Activated CD8-positive, alpha-beta T cell treated with anti-CD3 and anti-CD28 coated beads for 36 hours (primary cell): ENCODE data around the gene PKHD1. TPM values are rescaled to one million over a fixed set of nuclear protein-coding genes. Genes with fewer than 3 reads are reported as not detected.

Source experiments
- ATAC-seq: fragments of 200-7000 bp; cut with Tn5 transposase; one replicate; pipeline ENCODE4 v1.10.0; 2021; ENCODE audit warnings: mild to moderate bottlenecking, moderate library complexity
- CTCF ChIA-PET: fragments of 350-600 bp; sonication (Branson Sonifier 250); formaldehyde crosslinking; loops from one replicate; lab custom pipeline; 2021; ENCODE audit warnings: antibody characterized with exemption; lab: Charles Lee
- POLR2A ChIA-PET: fragments of 350-600 bp; sonication (Branson Sonifier 250); formaldehyde crosslinking; loops from one replicate; lab custom pipeline; 2021; ENCODE audit warnings: antibody characterized with exemption; lab: Charles Lee
- DNase-seq: peaks from one replicate; pipeline ENCODE4 v3.0.0-alpha.2; 2020
- H3K27ac Mint-ChIP-seq: one replicate; pipeline ENCODE4 v1.8.0; 2021; ENCODE audit warnings: mild to moderate bottlenecking, mixed read lengths
- H3K27me3 Mint-ChIP-seq: one replicate; pipeline ENCODE4 v1.8.0; 2021; ENCODE audit warnings: mixed read lengths
- H3K36me3 Mint-ChIP-seq: one replicate; pipeline ENCODE4 v1.8.0; 2021; ENCODE audit warnings: low read depth, mixed read lengths
- H3K4me1 Mint-ChIP-seq: one replicate; pipeline ENCODE4 v1.8.0; 2021; ENCODE audit warnings: low read depth, mixed read lengths
- H3K4me3 Mint-ChIP-seq: one replicate; pipeline ENCODE4 v1.8.0; 2021; ENCODE audit warnings: mild to moderate bottlenecking, moderate library complexity, mixed read lengths
- H3K9me3 Mint-ChIP-seq: one replicate; pipeline ENCODE4 v1.8.0; 2021; ENCODE audit warnings: mixed read lengths
- CTCF ChIP-seq: fragments of 200-600 bp; IDR thresholded peaks from one replicate; pipeline ENCODE4 v1.8.0; 2022; ENCODE audit warnings: antibody characterized with exemption, mild to moderate bottlenecking
- intact Hi-C: fragments of 100-400 bp; cut with micrococcal nuclease; formaldehyde crosslinking; loops from one replicate; pipeline ENCODE4 v1.10.0; 2022
- total RNA-seq, 2 experiments: library from RNA; stranded (reverse); gene quantifications; one replicate each; pipeline ENCODE4 v1.2.3, GENCODE V29; 2021

Gene PKHD1
- total RNA-seq, 2 experiments from 2014 or later, result not detected

DNA sequence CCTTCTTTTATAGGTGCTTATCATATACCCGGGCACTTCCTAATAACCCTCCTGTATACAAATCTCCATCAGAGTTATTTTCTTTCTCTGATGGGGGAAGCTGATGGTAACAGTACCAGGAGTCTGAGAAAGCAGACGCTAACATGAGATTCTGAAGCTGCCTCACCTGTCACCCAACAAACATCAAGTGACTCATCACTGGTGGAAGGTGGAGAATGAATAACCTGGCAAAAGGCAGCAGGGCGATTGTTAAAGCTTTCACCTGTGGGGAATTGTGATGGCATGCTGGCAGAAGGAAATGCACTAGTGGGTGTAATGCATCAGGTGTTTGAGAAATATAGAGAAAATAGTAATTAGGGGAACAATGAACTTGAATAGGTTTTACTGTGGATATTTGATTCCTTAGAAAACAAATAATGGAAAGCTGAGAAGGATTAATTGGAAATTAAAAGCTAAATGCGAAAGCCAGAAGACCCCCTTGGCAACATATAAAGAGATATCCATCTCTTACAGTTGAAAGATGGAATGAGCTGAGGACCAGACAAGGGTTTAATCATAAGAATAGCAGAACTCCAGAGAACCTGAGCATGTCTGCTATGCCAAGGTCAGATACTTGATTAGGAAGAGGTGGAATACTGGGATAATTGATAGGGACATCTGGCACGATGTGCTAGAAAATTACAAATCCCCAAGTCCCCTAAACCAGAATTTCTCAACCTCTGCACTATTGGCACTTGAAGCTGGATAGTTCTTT lies 517.1 kb downstream of the PKHD1 start:
- Mint-ChIP-seq H3K27ac (no peak overlapping the region), H3K36me3 (no peaks in the 10 kb centered on the region), H3K9me3 (no peaks in the 10 kb centered on the region), H3K4me3 (no peak overlapping the region), H3K27me3 (no peaks in the 10 kb centered on the region), H3K4me1 (no peaks in the 10 kb centered on the region)
- DNase-seq (no peak), ATAC-seq (no peak)
- intact Hi-C loops, result no loop called here
- TF ChIP-seq CTCF, result no peak
- CTCF ChIA-PET, result no interaction called here
- POLR2A ChIA-PET, result no interaction called here

DNA sequence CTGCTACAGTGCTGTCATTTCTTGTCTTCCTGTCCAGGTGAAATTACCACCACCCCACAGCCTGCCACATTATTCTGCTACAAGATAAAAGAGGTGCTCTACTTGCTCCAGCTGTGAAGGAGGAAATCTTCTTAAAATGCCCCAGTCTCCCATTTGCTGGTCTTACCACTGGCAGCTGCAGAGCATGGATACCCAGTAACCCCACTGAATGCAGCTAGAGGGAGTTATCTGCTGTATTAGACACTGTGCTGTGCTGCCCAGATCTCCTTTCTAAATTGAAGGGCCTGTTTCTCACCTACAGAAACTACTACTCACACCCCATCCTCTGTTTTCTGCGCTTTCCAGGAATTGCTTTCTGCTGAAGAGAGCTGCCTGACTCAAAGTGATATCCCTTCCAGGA lies 517.8 kb downstream of the PKHD1 start:
- TF ChIP-seq CTCF, result no peak
- no peaks in the 10 kb centered on the region for H3K9me3 Mint-ChIP-seq
- no peaks in the 10 kb centered on the region for H3K36me3 Mint-ChIP-seq
- no peak for DNase-seq
- POLR2A ChIA-PET, result no interaction called here
- no peaks in the 10 kb centered on the region for H3K4me1 Mint-ChIP-seq
- CTCF ChIA-PET, result no interaction called here
- ATAC-seq, result no peak
- H3K4me3 Mint-ChIP-seq, result no peak overlapping the region
- no peaks in the 10 kb centered on the region for H3K27me3 Mint-ChIP-seq
- H3K27ac Mint-ChIP-seq, result no peak overlapping the region
- intact Hi-C loops, result no loop called here

DNA sequence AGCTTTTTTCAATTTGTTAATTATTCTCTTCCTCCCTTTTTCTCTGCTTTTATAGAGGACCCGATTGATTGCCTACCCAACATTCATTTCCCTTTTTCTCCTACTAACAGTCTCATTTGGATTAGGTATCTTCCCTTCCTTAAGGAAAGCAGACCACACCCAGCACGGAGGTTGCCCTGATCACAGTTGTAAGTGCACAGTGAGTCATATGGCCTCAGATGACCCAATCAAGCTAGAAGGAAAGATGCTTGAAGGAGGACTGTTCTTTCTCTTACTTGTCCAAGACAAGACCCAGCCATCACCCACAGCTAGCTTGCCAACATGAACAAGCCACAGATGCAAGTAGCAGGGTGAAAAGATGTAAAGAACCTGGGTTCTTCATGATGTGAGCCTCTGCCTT lies 518.6 kb downstream of the PKHD1 start:
- no peak for ATAC-seq
- no peaks in the 10 kb centered on the region for H3K36me3 Mint-ChIP-seq
- ChIA-PET POLR2A (no interaction called here), CTCF (no interaction called here)
- intact Hi-C loops, result no loop called here
- H3K27me3 Mint-ChIP-seq, result no peaks in the 10 kb centered on the region
- DNase-seq, result no peak
- H3K4me1 Mint-ChIP-seq, result no peaks in the 10 kb centered on the region
- H3K4me3 Mint-ChIP-seq, result no peak overlapping the region
- no peaks in the 10 kb centered on the region for H3K9me3 Mint-ChIP-seq
- H3K27ac Mint-ChIP-seq, result no peak overlapping the region
- no peak for TF ChIP-seq CTCF

DNA sequence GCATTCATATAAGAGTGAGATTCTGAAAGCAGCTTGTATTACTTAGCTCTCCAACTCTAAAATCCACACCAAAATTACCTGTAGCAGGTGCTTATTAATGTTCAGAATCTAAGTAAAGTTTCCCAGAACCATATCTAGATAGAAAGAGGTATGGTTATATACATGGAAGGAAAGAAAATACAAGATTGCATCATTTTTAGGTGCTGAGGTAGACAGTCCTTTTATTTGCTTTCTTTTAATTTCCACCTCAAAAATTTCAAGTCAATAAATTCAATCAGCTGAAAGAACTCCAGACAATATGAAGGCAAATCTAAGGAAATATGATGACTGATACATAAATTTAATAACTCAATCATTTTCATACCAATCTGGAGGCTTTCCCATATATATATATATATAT lies 521.9 kb downstream of the PKHD1 start:
- Mint-ChIP-seq H3K9me3 (no peaks in the 10 kb centered on the region), H3K36me3 (no peaks in the 10 kb centered on the region), H3K27ac (no peak overlapping the region), H3K4me1 (no peaks in the 10 kb centered on the region), H3K27me3 (no peaks in the 10 kb centered on the region), H3K4me3 (no peak overlapping the region)
- ATAC-seq (no peak), DNase-seq (no peak)
- ChIA-PET CTCF (no interaction called here), POLR2A (no interaction called here)
- no peak for TF ChIP-seq CTCF
- intact Hi-C loops, result no loop called here

Other genes with a start within 250 kb of the PKHD1 start
- gene IL17A, start 98.8 kb upstream of the PKHD1 start, total RNA-seq, result not detected
- under 1 TPM; 0.76 to 0.86 TPM for gene IL17F, start 156.9 kb upstream of the PKHD1 start, total RNA-seq
- gene MCM3, start 197.1 kb upstream of the PKHD1 start, total RNA-seq, result 100 to 1,000 TPM; 291 to 293 TPM